CMK (cell line): ENCODE measurements around the gene FKBP4.

Experiments used
- DNase-seq: peaks from one replicate; pipeline ENCODE4 v3.0.0-alpha.2; 2010; ENCODE audit warnings: low read depth

FKBP4 gene

DNA sequence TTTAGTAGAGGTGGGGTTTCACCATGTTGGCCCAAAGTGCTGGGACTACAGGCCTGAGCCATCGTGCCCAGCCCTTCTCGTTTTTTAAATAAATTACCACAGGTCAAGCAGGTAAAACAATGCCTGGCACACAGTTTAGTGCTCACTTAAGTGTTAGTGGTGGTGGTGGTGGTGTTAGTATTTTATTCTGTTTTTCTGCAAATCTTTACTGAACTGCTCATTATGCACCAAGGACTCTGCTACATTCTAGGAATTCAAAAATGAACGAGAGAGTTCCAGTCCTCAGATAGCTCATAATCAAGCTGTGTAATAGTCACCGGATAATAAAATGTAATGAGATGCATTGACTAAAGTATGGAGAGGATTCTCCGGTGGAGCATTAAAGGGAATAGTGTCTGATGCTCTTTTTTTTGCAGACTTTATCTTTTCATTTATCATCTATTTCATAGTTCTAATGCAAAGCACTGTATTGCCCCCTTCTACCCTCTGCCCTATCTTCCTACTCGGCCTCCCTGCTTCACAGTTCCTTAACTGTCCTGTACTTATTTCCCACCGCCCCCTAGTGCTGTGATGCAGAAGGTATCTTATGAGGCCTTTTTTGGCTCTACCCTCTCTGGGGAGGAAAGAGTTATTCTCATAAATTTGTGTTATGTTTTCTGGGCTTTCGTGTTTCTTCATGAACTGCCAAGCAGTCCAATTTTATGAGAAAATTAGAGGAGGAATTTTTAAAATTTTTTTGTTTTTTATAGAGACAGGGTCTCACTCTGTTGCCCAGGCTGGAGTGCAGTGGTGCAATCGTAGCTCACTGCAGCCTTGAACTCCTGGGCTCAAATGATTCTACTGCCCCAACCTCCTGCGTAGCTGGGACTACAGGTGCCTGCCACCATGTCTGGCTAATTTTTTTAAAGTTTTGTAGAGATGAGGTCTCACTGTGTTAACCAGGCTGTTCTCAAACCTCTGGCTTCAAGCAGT lies 18.7 kb downstream of the FKBP4 start:
- DNase-seq, result peak; percentile 40

DNA sequence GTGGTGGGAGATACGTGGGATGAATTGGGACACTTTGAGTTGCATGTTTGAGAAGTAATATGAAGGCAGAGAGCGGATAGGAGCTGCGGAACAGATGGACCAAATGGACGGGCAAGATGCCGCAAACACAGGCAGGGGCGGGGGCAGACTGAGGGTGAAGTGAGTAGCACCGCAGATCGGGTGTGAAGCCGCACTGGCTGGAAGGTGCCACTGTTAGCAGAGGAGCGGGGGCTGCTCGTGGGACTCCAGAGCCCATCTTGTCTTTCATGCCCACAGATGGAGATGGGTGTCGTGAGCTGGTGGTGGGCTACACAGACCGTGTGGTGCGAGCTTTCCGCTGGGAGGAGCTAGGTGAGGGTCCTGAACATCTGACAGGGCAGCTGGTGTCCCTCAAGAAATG lies 25.0 kb downstream of the FKBP4 start:
- no peak for DNase-seq

DNA sequence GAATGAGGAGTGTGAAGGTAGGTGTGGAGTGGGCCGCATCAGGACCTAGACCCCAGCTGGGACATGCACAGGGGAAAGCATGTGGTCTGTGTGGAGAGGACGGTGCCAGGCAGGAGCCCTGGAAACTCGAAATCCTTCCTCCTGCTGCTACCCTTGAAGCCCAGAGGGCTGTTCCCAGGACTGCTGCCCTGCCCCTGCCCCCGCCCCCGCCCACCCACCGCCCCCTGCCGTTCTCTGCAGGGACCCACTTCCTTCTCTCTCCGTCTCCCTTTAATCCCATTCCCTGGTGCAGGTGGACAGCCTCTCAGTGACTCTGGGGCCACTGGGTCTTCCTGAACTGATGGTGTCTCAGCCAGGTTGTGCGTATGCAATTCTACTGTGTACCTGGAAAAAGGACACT lies 25.7 kb downstream of the FKBP4 start:
- no peak for DNase-seq

DNA sequence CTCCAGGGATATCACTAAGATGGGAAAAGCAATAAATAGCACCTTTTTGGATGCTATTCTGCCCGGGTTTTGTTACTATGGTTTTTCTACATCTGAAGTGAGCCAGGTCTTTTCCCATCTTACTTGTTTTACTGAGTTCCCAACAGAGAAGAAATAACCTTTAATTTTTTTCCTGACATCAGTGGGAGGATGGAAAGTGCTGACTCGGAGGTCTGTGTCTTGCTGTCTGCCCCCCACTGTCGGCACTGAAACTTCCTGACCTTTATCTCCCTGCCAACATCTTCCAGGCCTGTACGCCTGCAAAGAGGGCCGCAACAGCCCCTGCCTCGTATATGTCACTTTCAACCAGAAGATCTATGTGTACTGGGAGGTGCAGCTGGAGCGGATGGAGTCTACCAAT lies 28.7 kb downstream of the FKBP4 start:
- no peak for DNase-seq

DNA sequence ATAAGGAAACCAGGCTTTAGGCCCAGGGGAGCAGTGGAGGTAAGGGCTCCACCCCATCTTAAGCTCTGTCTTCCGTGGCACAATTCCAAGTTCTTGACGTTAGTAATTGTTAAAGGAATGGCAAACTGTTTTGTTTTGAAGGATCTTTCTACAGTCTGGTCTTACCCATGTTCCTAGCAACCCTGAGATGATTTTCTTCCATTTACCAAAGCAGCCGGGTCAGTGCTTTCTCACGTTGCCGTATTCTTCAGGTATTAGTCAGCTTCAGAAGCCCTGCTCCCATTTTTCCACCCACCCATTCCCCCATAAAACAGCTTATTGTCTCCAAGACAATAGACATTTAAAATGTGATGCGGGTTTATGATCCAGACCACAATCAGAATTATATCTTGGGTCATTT lies 29.8 kb downstream of the FKBP4 start:
- DNase-seq, result no peak

DNA sequence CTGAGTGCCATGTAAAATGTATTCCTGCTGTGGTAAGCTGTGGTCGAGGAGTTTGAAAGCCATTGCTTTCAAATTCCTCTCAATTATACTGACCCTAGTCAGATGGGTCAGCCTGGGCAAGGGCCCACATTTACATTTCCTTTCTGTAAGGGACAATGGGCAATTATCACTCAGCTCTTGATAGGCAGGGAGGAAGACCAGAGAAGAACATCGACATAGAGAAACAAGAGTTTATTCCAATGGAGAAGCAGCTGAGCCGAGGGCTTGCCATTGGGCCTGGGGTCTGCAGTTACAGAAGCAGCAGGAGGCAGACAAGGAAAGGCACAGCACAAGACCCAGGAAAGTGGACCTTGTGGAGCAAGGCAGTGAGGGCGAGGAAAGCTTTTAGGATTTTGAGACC lies 30.4 kb downstream of the FKBP4 start:
- no peak for DNase-seq

DNA sequence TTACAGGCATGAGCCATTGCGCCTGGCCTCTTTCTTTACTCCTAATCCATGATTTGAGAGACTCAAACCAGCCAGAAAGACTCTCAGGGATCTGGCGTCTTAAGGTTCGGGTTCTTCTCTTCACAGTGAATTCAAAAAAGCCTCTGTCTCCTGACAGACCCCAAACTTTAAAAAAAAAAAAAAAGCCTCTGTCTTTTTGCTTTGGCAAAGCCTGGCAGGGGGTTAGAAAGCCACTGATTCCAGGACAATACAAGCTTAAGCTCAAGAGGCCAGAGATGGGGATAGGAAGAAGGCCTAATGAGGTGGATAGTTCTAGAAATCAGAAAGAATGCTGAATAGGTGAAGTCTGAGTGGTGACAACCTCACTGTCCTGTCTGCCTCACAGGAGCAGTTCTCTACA lies 31.3 kb downstream of the FKBP4 start:
- DNase-seq, result no peak

DNA sequence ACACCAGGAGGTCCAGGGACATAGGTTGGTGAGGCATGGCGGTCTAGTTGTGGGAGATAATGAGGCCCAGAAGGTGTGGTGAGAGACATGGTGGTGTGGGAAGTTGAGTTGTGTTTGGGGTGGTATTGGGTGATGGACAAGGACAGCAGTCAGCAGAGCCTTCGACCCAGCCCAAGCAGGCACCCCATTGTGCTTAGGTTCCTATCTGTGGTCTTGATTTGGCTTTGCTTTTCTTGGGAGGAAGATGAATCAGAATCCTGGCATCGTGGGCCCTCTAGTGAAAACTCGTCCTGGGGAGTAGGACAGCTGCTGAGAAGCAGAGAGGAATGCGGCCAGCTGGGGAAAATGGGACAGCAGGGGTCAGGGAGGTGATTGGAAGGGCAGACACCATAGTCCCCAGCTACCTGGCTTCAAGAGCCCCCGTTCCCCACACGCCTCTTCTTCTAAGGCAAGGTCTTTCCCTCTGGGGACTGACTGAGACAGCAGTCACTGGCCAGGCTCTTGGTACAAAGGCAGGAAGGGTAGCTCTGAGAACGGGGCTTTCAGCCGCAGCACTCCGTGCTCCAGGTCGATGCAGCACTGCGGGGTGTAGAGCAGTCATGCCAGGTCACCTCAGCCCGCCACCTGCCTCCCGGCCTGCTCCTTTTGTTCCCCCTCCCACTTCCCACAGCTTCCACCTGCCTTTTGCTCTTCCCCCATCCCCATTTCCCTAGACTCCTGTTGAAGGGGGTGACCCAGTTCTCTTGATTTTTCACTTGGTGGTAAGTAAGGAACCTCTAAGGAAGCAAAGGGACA lies 32.1 kb downstream of the FKBP4 start:
- DNase-seq, result no peak

DNA sequence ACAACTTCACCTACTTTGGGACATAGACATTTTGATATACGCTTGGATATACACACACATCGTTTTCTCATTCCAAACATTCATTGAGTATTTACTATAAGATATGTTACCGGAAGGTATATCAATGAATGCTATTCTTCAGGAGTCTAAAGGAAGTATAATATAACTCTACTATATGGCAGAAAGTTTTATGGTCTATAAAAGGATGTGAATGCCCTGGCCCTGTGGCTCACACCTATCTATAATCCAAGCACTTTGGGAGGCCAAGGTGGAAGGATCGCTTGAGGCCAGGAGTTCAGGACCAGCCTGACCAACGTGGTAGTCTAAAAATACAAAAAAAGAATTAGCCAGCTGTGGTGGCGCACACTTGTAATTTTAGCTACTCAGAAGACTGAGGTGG lies 34.5 kb downstream of the FKBP4 start:
- no peak for DNase-seq

DNA sequence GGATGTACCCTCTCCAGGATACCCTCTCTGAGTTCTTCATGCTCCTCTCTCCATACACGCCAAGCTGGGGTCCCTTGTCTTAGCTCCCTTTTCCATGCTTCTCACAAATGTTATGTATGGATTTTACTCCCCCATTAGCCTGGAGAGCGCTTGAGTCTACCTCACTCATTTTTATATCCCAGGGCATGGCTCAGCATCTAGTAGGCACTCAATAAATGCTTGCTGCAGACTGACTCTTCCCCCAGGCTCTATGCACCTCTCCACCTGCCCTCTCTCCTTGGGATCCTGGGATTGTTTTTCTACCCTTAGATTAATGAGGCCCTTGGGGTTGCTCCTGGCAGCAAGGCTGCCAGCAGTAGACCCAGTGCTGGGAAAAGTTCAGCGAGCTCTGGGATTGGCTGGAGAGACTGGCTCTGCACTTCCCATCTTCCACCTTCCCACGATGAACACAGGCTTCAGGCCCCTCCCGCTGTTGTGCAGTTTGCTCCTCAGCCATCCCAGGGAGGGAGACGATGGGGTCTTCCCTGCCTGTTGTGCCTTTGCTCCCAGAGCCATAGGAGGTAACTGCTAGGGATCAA lies 37.9 kb downstream of the FKBP4 start:
- DNase-seq, result no peak

DNA sequence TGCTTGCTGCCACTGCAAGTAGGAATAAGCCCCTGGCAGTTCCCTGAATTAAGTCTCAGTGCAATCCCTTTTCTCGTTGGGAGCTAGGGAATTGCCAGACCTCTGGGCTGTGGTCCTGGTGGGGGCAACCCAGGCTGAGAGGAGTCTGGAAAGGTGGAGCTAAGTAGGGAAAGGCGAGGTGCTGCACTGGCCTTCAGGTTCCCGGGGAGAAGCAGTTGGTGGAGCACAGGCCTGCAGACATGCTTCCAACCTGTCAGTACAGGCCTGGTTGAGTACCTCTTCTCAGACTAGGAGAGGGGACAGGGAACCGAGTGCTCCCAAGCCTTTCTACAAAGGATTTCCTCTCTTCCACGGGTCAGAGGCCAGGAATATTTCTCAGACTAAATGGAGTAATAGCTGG lies 38.6 kb downstream of the FKBP4 start:
- DNase-seq, result no peak

DNA sequence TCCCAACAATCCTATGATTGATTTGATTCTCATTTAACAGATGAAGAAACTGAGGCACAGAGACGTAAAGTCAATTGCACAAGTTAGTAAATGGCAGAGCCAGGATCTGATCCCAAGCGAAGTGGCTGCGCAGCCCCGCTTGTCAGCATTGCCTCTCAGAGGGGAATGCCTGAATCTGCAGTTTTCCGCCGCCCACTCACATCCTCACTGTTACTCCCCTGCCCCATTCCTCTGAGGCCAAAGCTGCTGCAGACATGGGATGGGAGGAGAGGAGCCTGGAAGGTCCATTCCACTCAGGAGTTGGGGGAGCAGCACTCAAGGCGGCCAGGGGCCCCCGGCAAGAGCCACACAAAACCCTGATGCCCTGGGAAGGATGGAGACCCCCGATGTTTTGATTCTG lies 39.0 kb downstream of the FKBP4 start:
- no peak for DNase-seq

DNA sequence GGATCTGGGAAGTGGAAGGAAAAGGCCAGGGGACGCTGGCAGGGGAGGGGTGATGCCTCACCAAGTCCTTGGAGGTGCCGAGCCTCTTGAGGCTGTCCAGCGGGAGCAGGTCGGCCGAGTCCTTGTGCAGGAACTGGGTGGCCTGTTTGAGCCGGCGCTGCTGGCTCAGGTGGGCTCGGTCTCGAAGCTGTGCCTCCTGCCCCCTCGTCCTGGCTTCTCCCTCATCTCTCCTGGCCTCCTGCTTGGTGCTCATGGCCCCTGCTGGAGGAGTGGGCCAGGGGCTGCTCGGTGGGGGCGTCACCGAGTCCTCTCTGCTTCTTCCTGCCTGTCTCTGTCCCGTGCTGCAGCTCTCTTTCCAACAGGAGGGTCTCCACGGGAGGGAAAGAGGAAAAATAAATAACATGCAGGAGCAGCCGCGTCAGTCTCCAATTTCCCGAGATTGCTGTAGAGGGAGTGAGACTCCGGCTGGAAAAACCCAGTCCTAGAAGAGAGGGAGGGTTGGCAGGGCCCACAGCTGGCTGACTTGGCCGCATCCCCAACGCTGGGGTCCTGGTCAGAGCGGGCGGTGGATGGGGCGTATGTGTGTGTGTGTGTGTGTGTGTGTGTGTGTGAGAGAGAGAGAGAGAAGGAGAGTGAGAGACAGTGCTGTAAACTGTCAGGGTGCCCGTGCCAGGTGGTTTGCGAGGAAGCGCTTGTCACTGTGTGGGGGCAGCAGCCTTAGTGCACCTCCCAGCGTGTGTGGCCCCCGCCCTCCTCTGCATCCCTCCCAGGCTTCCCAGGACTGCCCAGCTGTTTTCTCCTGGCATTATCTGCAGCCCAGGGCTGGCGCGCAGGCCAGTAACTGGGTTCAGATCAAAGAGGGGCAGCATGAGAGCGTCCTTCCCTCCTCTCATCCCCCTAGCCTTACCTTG lies 40.1 kb downstream of the FKBP4 start, which contains the start of gene NRIP2:
TSS of gene NRIP2 (minus strand) at position 455 of the 911 bp plus-strand sequence. CDS start at position 403, 52 bp downstream.
- no peak for DNase-seq

DNA sequence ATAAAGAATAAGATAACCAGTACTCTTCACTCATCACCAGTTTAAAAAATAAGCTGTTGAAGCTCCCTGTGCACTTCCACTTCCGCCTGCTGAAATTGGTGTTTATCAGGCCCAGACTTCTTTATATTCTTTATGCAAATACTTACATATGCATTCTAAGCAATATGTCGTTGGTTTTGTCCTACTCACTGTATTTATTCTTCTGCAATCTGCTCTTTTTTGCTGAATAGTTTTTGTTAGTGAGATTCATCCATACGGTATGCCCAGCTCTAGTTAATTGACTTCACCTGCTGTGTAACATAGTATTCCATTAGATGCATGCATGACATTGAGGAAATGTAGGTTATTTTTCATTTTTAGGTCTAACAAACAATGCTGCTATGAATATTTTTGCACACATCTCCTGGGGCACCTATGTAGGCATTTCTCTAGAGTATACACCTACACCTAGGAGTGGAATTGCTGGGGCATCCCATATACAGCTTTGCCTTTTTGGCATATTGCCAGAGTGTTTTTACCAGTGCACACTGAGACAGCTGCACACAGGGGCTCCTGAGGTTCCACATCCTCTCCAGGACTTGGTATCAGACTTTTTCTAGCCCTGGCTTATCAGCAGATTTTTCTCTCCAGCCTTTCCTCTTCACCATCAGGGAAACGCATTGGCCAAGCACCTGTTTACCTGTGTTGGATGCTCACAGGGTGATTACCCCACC lies 41.1 kb downstream of the FKBP4 start:
- no peak for DNase-seq

DNA sequence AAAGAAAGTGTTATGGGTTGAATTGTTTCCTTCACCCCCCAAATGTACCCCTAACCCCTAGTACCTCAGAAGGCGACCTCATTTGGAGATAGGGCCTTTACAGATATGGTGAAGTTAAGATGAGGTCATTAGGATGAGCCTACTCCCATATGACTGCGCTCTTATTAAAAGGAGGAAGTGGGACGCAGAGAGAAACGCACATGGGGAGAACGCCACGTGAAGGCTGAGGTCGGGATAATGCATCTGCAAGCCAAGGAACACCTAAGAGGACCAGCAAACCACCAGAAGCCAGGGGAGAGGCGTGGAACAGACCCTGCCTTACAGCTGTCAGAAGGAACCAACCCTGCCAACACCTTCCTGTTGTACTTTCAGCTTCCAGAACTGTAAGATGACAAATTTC lies 41.8 kb downstream of the FKBP4 start:
- DNase-seq, result no peak

DNA sequence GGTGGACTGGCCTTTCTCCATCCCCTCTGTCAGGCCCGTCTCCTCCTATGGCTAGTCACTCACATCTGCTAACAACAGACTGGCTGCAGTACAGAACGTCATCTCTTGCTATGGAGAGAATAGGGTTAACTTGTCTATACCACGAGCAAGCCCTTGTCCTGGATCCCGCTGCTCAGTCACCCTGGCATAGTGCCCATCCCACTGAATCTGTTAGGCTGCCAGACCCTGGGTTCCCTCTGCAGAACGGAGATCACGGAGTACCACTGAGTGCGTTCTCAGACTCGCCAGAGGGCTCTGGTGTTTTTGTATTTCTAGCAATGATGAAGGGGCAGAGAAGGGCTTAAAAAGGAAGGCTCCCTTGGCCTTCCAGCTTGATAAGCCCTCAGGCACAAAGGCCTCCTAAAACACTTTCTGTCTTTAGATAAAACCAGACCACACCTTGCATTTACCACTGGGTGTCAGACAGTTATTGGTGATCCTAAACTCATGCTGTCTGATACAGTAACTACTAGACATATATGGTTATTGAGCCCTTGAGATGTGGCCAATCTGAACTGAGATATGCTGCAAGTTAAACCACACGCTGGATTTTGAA lies 46.4 kb downstream of the FKBP4 start:
- no peak for DNase-seq

DNA sequence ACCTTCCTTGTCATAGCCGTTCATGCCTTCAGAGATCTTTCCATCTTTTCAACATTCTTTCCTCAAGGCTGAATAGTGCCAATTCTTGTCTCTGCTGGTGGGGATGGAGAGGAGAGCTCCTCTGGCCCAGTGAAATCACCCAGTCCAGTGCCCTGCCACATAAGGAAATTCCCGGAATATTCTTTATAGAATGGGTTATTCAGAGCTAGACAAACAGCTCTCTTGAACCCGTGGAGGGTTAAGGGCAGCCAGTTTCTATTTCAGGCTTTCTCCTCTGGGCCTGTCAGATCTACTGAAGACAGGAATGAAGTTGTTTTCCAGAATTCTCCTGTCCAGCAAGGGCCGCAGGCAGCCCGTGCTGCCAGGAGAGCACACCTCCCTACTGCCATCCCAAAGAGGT lies 48.2 kb downstream of the FKBP4 start:
- DNase-seq, result no peak

DNA sequence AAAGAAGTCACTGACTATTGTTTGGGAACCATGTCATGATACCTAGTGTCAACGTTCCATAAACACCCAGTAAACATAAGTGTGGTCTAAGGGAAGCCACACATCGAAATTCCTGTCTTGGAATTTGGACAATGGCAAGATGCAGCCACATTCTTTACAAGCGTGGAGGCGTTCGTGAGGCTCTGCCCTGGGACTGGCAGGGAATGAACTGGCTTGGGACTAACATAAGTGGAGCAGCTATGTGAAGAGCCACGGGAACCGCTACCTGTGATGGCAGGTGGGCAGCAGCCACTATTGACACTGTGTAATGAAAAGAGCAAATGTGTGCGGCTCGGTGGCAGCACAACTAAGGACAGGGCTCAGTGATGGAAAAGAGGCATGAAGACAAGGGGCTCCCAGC lies 50.0 kb downstream of the FKBP4 start:
- no peak for DNase-seq

DNA sequence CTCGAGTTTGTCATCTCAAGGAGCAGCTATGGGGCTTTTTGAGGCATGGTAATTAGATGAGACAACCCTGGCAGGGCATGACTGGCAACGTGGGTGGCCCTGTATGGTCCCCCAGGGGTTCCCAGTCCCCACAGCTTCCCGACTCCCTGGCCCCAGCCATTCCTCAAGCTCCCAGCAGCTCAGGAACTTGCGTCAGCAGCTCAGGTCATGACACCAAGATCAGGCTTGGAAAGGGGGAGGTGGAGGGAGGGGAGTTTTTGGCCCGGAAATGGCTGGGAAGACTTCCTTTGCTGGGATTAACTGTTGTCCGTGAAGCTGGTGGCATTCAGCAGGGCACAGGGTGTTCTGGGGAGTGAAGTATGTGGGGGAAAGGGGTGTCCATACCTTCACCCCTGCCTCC lies 50.5 kb downstream of the FKBP4 start:
- DNase-seq, result no peak

DNA sequence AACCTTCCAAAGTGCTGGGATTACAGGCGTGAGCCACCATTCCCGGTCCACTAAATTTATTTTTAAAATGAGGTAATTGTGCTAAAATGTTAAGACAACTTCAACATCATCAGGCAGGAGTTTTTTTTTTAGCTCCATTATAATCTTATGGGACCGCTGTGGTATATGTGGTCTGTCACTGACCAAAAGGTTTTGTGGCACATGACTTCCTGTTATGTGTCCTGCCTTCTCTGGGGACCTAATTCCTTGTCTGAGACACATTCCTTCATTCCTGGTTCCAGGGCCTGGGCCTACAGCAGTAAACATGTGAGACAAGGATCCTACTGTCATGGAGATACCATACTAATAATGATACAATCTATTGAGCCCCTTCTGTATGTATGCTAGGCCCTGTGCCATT lies 57.2 kb downstream of the FKBP4 start:
- DNase-seq, result no peak

DNA sequence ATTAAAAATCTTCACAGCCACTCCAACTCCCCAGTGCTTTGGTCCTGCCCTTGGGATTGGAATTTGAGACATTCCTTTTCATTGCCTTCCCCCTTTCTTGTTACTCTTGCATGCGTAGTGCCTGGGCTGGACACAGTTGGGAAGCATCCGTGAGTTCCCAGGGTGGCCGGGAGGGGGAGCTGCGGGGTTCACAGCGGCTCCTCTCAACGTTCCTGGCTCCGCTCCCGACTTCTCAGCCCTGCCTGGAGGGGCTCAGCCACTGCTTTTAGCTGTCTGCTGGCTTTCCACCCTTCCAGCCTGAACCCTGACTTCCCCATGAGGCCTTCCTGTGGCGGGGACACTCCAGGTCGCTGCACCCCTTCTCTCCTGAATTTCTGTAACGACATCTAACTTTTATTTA lies 58.9 kb downstream of the FKBP4 start:
- no peak for DNase-seq
